HEK293 (cell line): Measurements from ENCODE around the gene RRP9.

ENCODE experiments used
- CTCF ChIA-PET: fragments of 350-600 bp; formaldehyde crosslinking; extraction: SDS; loops from one replicate; lab custom pipeline; 2021; ENCODE audit warnings: antibody characterized with exemption; lab: Yijun Ruan, JAX
- POLR2A ChIA-PET: fragments of 300-600 bp; formaldehyde crosslinking; extraction: SDS; loops from one replicate; lab custom pipeline; 2020; ENCODE audit warnings: antibody characterized with exemption, inconsistent platforms; lab: Yijun Ruan, JAX
- H3K27ac ChIP-seq: fragments of 200-500 bp; sonication (Bioruptor generic); 2 replicates; pipeline ENCODE4 v1.5.1; 2014; ENCODE audit warnings: low read depth, low read length, control low read depth, inconsistent platforms; ENCODE audit errors: extremely low read depth
- H3K36me3 ChIP-seq, 2 experiments: fragments of 200-500 bp in 1 of 2; sonication (Bioruptor generic) in 1 of 2; 1 replicate in 1 of 2; 2 replicates in 1 of 2; pipeline ENCODE4 v1.5.1; 2014 to 2017; ENCODE audit warnings: inconsistent platforms in 2 of 2, low read length in 2 of 2; ENCODE audit not compliant: control insufficient read depth in 2 of 2, insufficient read depth in 1 of 2
- H3K4me1 ChIP-seq: fragments of 200-500 bp; sonication (Bioruptor generic); 2 replicates; pipeline ENCODE4 v1.5.1; 2014; ENCODE audit warnings: mild to moderate bottlenecking, low read length, inconsistent platforms; ENCODE audit not compliant: control insufficient read depth, insufficient read depth
- H3K4me3 ChIP-seq: 2 replicates; pipeline ENCODE4 v1.5.1; 2011; ENCODE audit warnings: low read depth, mild to moderate bottlenecking, control low read depth, low read length, moderate library complexity
- H3K9me3 ChIP-seq: fragments of 200-500 bp; sonication (Bioruptor generic); 2 replicates; pipeline ENCODE4 v1.5.1; 2014; ENCODE audit warnings: low read depth, low read length, inconsistent platforms; ENCODE audit not compliant: control insufficient read depth, insufficient read depth
- GLI4 ChIP-seq: fragments of 450-650 bp; formaldehyde crosslinking; IDR thresholded peaks from 2 replicates; pipeline ENCODE4 v1.5.1; 2016; ENCODE audit warnings: missing biosample characterization, missing genetic modification characterization
- KLF9 ChIP-seq: fragments of 450-650 bp; formaldehyde crosslinking; IDR thresholded peaks from 2 replicates; pipeline ENCODE4 v1.5.1; 2016; ENCODE audit warnings: missing biosample characterization, missing genetic modification characterization, low read depth
- MEIS1 ChIP-seq: sonication (generic); formaldehyde crosslinking; IDR thresholded peaks from 2 replicates; pipeline ENCODE4 v1.8.1; 2022; ENCODE audit warnings: missing genetic modification reagents, mild to moderate bottlenecking, borderline replicate concordance
- SCRT2 ChIP-seq: fragments of 450-650 bp; formaldehyde crosslinking; IDR thresholded peaks from 2 replicates; pipeline ENCODE4 v1.5.1; 2016; ENCODE audit warnings: missing biosample characterization, missing genetic modification characterization
- SETDB1 ChIP-seq: IDR thresholded peaks from one replicate; pipeline ENCODE4 v1.6.1; 2017; ENCODE audit warnings: mild to moderate bottlenecking, low read length, moderate library complexity, mixed read lengths; ENCODE audit not compliant: insufficient read length
- ZFP37 ChIP-seq: fragments of 450-650 bp; formaldehyde crosslinking; IDR thresholded peaks from 2 replicates; pipeline ENCODE4 v1.5.1; 2016; ENCODE audit warnings: missing biosample characterization, missing genetic modification characterization
- ZFP41 ChIP-seq: fragments of 450-650 bp; formaldehyde crosslinking; IDR thresholded peaks from 2 replicates; pipeline ENCODE4 v1.5.1; 2016; ENCODE audit warnings: missing biosample characterization, missing genetic modification characterization, borderline replicate concordance
- ZNF10 ChIP-seq: fragments of 450-650 bp; formaldehyde crosslinking; IDR thresholded peaks from 2 replicates; pipeline ENCODE4 v1.5.1; 2017; ENCODE audit warnings: missing biosample characterization, missing genetic modification characterization
- ZNF121 ChIP-seq: fragments of 450-650 bp; formaldehyde crosslinking; IDR thresholded peaks from 2 replicates; pipeline ENCODE4 v1.5.1; 2016; ENCODE audit warnings: missing biosample characterization, missing genetic modification characterization
- ZNF146 ChIP-seq: fragments of 450-650 bp; formaldehyde crosslinking; IDR thresholded peaks from 2 replicates; pipeline ENCODE4 v1.5.1; 2016; ENCODE audit warnings: missing biosample characterization, missing genetic modification characterization
- ZNF155 ChIP-seq: fragments of 450-650 bp; formaldehyde crosslinking; IDR thresholded peaks from 2 replicates; pipeline ENCODE4 v1.5.1; 2016; ENCODE audit warnings: missing biosample characterization, missing genetic modification characterization
- ZNF324 ChIP-seq: fragments of 450-650 bp; formaldehyde crosslinking; IDR thresholded peaks from 2 replicates; pipeline ENCODE4 v1.5.1; 2016; ENCODE audit warnings: missing biosample characterization, missing genetic modification characterization
- ZNF391 ChIP-seq: fragments of 450-650 bp; formaldehyde crosslinking; IDR thresholded peaks from 2 replicates; pipeline ENCODE4 v1.5.1; 2016; ENCODE audit warnings: low read depth, missing biosample characterization, missing genetic modification characterization, borderline replicate concordance
- ZNF423 ChIP-seq: fragments of 450-650 bp; formaldehyde crosslinking; IDR thresholded peaks from 2 replicates; pipeline ENCODE4 v1.5.1; 2016; ENCODE audit warnings: missing biosample characterization, missing genetic modification characterization
- ZNF510 ChIP-seq: fragments of 450-650 bp; formaldehyde crosslinking; IDR thresholded peaks from 2 replicates; pipeline ENCODE4 v1.5.1; 2018; ENCODE audit warnings: mild to moderate bottlenecking, missing genetic modification characterization, missing biosample characterization; ENCODE audit not compliant: insufficient replicate concordance
- ZNF558 ChIP-seq: fragments of 450-650 bp; formaldehyde crosslinking; IDR thresholded peaks from 2 replicates; pipeline ENCODE4 v1.5.1; 2016; ENCODE audit warnings: missing biosample characterization, missing genetic modification characterization
- ZNF596 ChIP-seq: fragments of 450-650 bp; IDR thresholded peaks from 2 replicates; pipeline ENCODE4 v1.5.0; 2018; ENCODE audit warnings: missing biosample characterization, mild to moderate bottlenecking, missing genetic modification characterization, moderate library complexity
- ZNF623 ChIP-seq: fragments of 450-650 bp; formaldehyde crosslinking; IDR thresholded peaks from 2 replicates; pipeline ENCODE4 v1.5.1; 2016; ENCODE audit warnings: missing biosample characterization, missing genetic modification characterization
- ZNF747 ChIP-seq: fragments of 450-650 bp; formaldehyde crosslinking; IDR thresholded peaks from 2 replicates; pipeline ENCODE4 v1.5.1; 2016; ENCODE audit warnings: missing biosample characterization, missing genetic modification characterization
- ZNF768 ChIP-seq: fragments of 450-650 bp; formaldehyde crosslinking; IDR thresholded peaks from 2 replicates; pipeline ENCODE4 v1.5.1; 2018; ENCODE audit warnings: missing biosample characterization, mild to moderate bottlenecking, missing genetic modification characterization
- ZNF777 ChIP-seq: fragments of 450-650 bp; formaldehyde crosslinking; IDR thresholded peaks from 2 replicates; pipeline ENCODE4 v1.5.1; 2017; ENCODE audit warnings: missing biosample characterization, missing genetic modification characterization, borderline replicate concordance
- ZNF843 ChIP-seq: fragments of 450-650 bp; formaldehyde crosslinking; IDR thresholded peaks from 2 replicates; pipeline ENCODE4 v1.5.1; 2016; ENCODE audit warnings: missing biosample characterization, missing genetic modification characterization
- ZSCAN16 ChIP-seq: fragments of 450-650 bp; formaldehyde crosslinking; IDR thresholded peaks from 2 replicates; pipeline ENCODE4 v1.5.1; 2016; ENCODE audit warnings: missing biosample characterization, missing genetic modification characterization
- TF ChIP-seq, protein P1 (sequence below): fragments of 450-650 bp; IDR thresholded peaks from 2 replicates; pipeline ENCODE4 v1.5.1; 2018; ENCODE audit warnings: missing biosample characterization, mild to moderate bottlenecking, missing genetic modification characterization
- TF ChIP-seq, protein P2 (sequence below): fragments of 450-650 bp; formaldehyde crosslinking; IDR thresholded peaks from 2 replicates; pipeline ENCODE4 v1.5.1; 2016; ENCODE audit warnings: missing biosample characterization, missing genetic modification characterization, low read depth
- TF ChIP-seq, protein P3 (sequence below): fragments of 450-650 bp; formaldehyde crosslinking; IDR thresholded peaks from 2 replicates; pipeline ENCODE4 v1.5.0; 2017; ENCODE audit warnings: missing biosample characterization, missing genetic modification characterization, borderline replicate concordance
- TF ChIP-seq, protein P4 (sequence below): fragments of 450-650 bp; formaldehyde crosslinking; IDR thresholded peaks from 2 replicates; pipeline ENCODE4 v1.5.1; 2016; ENCODE audit warnings: missing biosample characterization, missing genetic modification characterization, borderline replicate concordance

Gene RRP9

DNA sequence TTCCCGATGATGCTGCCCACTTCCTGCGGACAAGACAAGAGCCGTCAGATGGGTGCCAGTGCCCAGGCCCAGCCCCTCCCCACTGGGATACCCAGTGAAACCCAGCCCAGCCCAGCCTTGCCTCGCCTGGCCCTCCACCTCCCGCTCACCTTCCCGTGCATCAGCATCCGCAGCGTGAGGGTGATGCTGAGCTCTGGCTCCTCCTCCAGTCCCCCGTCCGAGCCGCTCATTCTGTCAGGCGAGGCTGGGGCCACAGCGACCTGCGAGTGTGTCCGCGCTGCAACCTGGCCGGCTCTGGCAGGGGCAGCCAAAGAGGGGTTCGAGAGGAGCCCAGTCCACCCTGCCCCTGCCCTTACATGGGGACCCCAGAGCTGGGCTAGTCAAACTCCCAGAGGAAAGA, 19.3 kb upstream of the RRP9 start:
- Histone ChIP-seq H3K27ac (no peak overlapping the region), H3K9me3 (no peaks in the 10 kb centered on the region), H3K4me3 (no peak overlapping the region), H3K36me3 (peaks cover 0 to 35% of the 10 kb centered on the region in 2 experiments; a peak in 1 of 3 replicates), H3K4me1 (no peaks in the 10 kb centered on the region)
- ChIA-PET POLR2A (no interaction called here), CTCF (no interaction called here)
- TF ChIP-seq, protein P1, sequence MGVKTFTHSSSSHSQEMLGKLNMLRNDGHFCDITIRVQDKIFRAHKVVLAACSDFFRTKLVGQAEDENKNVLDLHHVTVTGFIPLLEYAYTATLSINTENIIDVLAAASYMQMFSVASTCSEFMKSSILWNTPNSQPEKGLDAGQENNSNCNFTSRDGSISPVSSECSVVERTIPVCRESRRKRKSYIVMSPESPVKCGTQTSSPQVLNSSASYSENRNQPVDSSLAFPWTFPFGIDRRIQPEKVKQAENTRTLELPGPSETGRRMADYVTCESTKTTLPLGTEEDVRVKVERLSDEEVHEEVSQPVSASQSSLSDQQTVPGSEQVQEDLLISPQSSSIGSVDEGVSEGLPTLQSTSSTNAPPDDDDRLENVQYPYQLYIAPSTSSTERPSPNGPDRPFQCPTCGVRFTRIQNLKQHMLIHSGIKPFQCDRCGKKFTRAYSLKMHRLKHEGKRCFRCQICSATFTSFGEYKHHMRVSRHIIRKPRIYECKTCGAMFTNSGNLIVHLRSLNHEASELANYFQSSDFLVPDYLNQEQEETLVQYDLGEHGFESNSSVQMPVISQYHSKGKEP (tag by site-specific recombination), result no peak
- TF ChIP-seq ZFP41 (no peak), ZNF777 (no peak), ZNF558 (no peak), ZNF596 (no peak), SETDB1 (no peak), ZSCAN16 (tag by site-specific recombination) (no peak), ZNF623 (tag by site-specific recombination) (no peak), ZNF121 (tag by site-specific recombination) (no peak), ZNF510 (tag by site-specific recombination) (no peak), ZNF324 (no peak), ZNF768 (tag by site-specific recombination) (no peak), ZNF391 (no peak), ZNF146 (tag by site-specific recombination) (no peak), SCRT2 (no peak), ZNF747 (tag by site-specific recombination) (no peak), KLF9 (no peak), ZNF423 (tag by site-specific recombination) (no peak)
- TF ChIP-seq, protein P2, sequence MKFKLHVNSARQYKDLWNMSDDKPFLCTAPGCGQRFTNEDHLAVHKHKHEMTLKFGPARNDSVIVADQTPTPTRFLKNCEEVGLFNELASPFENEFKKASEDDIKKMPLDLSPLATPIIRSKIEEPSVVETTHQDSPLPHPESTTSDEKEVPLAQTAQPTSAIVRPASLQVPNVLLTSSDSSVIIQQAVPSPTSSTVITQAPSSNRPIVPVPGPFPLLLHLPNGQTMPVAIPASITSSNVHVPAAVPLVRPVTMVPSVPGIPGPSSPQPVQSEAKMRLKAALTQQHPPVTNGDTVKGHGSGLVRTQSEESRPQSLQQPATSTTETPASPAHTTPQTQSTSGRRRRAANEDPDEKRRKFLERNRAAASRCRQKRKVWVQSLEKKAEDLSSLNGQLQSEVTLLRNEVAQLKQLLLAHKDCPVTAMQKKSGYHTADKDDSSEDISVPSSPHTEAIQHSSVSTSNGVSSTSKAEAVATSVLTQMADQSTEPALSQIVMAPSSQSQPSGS (tag by site-specific recombination), result no peak
- TF ChIP-seq, protein P3, sequence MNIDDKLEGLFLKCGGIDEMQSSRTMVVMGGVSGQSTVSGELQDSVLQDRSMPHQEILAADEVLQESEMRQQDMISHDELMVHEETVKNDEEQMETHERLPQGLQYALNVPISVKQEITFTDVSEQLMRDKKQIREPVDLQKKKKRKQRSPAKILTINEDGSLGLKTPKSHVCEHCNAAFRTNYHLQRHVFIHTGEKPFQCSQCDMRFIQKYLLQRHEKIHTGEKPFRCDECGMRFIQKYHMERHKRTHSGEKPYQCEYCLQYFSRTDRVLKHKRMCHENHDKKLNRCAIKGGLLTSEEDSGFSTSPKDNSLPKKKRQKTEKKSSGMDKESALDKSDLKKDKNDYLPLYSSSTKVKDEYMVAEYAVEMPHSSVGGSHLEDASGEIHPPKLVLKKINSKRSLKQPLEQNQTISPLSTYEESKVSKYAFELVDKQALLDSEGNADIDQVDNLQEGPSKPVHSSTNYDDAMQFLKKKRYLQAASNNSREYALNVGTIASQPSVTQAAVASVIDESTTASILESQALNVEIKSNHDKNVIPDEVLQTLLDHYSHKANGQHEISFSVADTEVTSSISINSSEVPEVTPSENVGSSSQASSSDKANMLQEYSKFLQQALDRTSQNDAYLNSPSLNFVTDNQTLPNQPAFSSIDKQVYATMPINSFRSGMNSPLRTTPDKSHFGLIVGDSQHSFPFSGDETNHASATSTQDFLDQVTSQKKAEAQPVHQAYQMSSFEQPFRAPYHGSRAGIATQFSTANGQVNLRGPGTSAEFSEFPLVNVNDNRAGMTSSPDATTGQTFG, result no peak

DNA sequence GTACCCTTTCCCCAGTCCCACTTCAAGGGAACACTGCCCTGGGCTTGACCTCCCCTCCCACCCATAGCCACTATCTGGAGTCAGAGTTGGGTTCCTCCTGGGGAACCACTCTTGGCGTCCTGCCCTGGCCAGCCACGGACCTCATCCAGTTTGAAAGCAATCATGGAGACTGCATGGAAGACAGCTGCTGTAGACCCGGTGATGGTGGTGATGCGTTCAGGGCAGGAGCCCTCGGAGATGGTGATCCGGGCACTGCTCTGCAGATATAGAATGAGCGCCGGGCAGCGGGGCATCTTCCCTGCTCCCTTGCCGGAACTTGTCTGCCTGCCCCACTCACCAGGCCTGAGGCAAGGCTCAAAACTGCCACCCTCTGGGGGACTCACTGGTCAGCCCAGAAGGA, 18.7 kb upstream of the RRP9 start:
- Histone ChIP-seq H3K36me3 (peaks cover 0 to 35% of the 10 kb centered on the region in 2 experiments; a peak in 1 of 3 replicates), H3K27ac (no peak overlapping the region), H3K4me1 (no peaks in the 10 kb centered on the region), H3K9me3 (no peaks in the 10 kb centered on the region), H3K4me3 (no peak overlapping the region)
- ChIA-PET CTCF (interaction anchor here (1.3 kb wide), 1 partner anchor 13 kb away, joined by 4 read pairs; the partner anchor contains the start of gene ABHD14B), POLR2A (no interaction called here)
- no peak for TF ChIP-seq ZNF843 (tag by site-specific recombination)
- TF ChIP-seq ZNF10, result no peak
- TF ChIP-seq, protein P4, sequence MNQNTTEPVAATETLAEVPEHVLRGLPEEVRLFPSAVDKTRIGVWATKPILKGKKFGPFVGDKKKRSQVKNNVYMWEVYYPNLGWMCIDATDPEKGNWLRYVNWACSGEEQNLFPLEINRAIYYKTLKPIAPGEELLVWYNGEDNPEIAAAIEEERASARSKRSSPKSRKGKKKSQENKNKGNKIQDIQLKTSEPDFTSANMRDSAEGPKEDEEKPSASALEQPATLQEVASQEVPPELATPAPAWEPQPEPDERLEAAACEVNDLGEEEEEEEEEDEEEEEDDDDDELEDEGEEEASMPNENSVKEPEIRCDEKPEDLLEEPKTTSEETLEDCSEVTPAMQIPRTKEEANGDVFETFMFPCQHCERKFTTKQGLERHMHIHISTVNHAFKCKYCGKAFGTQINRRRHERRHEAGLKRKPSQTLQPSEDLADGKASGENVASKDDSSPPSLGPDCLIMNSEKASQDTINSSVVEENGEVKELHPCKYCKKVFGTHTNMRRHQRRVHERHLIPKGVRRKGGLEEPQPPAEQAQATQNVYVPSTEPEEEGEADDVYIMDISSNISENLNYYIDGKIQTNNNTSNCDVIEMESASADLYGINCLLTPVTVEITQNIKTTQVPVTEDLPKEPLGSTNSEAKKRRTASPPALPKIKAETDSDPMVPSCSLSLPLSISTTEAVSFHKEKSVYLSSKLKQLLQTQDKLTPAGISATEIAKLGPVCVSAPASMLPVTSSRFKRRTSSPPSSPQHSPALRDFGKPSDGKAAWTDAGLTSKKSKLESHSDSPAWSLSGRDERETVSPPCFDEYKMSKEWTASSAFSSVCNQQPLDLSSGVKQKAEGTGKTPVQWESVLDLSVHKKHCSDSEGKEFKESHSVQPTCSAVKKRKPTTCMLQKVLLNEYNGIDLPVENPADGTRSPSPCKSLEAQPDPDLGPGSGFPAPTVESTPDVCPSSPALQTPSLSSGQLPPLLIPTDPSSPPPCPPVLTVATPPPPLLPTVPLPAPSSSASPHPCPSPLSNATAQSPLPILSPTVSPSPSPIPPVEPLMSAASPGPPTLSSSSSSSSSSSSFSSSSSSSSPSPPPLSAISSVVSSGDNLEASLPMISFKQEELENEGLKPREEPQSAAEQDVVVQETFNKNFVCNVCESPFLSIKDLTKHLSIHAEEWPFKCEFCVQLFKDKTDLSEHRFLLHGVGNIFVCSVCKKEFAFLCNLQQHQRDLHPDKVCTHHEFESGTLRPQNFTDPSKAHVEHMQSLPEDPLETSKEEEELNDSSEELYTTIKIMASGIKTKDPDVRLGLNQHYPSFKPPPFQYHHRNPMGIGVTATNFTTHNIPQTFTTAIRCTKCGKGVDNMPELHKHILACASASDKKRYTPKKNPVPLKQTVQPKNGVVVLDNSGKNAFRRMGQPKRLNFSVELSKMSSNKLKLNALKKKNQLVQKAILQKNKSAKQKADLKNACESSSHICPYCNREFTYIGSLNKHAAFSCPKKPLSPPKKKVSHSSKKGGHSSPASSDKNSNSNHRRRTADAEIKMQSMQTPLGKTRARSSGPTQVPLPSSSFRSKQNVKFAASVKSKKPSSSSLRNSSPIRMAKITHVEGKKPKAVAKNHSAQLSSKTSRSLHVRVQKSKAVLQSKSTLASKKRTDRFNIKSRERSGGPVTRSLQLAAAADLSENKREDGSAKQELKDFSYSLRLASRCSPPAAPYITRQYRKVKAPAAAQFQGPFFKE (tag by site-specific recombination), result no peak
- TF ChIP-seq GLI4 (tag by site-specific recombination), result no peak
- no peak for TF ChIP-seq ZNF155 (tag by site-specific recombination)
- no peak for TF ChIP-seq MEIS1 (CRISPR knock-in tag)
- no peak for TF ChIP-seq ZFP37
